Dedifferentiated amniotic fluid mesenchymal stem cell (primary cell): ENCODE data around the gene GNPTG.
"Not testable (repeated sequence)": the region's sequence is repeated elsewhere in the genome, so short reads cannot be mapped to it uniquely, and the experiment has no call there.

Experiments
- DNase-seq: peaks from one replicate; pipeline ENCODE4 v3.0.0-alpha.2; 2016; ENCODE audit errors: extremely low spot score

Gene GNPTG

DNA sequence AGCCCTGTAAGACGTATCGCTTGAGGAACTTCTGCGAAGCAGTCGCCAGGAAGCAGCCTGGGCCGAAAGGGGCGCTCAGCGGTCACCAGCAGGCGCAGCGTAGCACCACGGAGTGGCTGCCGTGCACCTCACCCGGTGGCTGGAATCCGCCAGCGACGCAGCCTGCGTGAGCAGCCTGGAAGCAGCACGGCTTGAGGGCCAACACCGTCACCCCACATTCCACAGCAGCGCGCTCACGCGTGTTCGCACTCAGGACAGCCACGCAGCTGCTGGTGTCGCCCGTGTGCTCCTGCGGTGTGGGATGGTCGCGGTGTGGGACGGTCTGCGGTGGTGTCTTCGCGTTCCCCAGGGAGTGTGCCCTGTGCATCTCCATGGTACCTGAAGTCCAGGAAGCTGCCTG is 32.7 kb upstream of the GNPTG start:
- DNase-seq, result no peak

GRCh38 chr16:1320097-1320496 is 31.6 kb upstream of the GNPTG start:
- DNase-seq, result no peak

- no peak for DNase-seq
Measured at GRCh38 chr16:1320658-1321240, 31.0 kb upstream of the GNPTG start.

DNA sequence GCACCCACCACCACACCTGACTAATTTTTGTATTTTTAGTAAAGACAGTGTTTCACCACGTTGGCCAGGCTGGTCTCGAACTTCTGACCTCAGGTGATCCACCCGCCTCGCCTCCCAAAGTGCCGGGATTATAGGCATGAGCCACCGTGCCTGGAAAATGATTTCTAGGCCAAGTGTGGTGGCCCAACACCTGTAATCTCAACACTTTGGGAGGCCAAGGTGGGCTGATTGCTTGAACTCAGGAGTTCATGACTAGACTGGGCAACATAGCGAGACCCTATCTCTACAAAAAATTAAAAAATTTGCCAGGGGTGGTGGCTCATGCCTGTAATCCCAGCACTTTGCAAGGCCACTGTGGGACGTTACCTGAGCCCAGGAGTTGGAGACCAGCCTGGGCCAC is 29.3 kb upstream of the GNPTG start:
- DNase-seq, result no peak

- DNase-seq, result no peak
Measured at GRCh38 chr16:1323296-1324239, 28.2 kb upstream of the GNPTG start.

DNA sequence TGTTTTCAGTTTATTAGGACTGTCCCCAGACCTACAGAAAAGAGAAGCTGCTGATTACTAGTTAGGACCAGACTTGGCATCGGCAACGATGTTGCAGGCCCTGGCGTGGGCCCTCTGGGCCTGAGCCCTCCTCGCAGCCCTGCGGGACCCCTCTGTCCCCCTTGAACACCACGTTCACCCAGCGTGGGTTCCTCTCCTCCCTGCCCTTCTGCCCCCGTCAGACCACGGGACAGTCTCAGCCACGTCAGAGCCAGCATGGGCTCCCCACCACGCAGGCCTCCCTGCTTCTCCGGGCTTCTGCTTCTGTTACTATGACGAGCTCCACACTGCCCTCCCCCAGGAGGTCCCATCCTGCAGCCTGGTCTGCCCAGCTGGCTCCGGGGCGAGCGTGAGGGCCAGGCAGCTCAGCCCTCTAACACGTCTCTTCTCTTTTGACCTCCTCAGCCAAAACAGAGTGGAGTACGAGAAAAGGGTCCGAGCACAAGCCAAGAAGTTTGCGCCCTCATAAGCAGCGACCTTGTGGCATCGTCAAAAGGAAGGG is 27.4 kb upstream of the GNPTG start:
- no peak for DNase-seq

DNA sequence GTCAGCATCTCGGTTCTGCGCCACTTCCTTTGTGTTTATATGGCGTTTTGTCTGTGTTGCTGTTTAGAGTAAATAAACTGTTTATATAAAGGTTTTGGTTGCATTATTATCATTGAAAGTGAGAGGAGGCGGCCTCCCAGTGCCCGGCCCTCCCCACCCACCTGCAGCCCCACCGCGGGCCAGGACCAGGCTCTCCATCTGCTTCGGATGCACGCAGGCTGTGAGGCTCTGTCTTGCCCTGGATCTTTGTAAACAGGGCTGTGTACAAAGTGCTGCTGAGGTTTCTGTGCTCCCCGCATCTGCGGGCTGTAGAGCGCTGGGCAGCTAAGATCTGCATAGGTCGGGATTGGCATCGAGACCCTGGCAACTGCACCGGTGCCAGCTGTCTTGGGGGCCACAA is 26.5 kb upstream of the GNPTG start:
- no peak for DNase-seq

DNA sequence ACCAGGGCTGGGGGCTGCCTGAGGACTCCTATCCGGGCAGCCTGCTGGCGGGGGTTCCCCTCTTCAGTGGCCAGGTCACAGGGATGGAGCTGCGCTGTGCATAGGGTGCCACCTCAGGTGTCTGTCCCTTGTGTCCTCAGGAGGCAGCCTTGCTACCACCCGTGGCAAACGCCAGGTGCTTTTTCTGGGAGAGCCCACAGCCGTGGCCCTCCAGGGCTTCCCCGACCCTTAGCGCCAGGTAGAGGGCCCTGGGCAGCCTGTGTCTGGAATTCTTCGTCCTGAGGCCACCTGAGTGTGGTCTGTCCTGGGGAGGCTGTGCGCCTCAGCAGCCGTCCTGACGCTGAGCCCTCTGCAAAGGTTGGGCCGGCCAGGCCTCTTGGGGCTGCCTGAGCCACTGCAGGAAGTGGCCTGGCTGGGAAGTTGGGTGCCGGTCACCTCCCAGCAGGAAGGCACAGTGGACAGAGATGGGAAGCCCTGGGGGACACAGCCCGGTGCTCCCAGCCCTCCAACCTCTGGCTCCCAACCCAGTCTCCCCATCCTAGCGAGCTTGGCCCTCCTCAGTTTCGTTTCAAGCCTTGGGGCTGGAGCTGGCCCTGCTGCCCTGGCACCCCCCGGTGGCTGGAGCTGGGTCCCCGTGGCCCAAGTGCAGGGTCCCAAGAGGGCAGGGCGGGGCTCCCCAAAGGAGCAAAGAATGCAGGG is 25.9 kb upstream of the GNPTG start:
- DNase-seq, result no peak

- DNase-seq, result no peak
Measured at GRCh38 chr16:1326391-1326790, 25.3 kb upstream of the GNPTG start.

- no peak for DNase-seq
Measured at GRCh38 chr16:1326946-1327618, 24.6 kb upstream of the GNPTG start.

- no peak for DNase-seq
Measured at GRCh38 chr16:1327619-1327947, 24.1 kb upstream of the GNPTG start.

GRCh38 chr16:1328136-1328535 is 23.6 kb upstream of the GNPTG start:
- not testable (repeated sequence) for DNase-seq

DNA sequence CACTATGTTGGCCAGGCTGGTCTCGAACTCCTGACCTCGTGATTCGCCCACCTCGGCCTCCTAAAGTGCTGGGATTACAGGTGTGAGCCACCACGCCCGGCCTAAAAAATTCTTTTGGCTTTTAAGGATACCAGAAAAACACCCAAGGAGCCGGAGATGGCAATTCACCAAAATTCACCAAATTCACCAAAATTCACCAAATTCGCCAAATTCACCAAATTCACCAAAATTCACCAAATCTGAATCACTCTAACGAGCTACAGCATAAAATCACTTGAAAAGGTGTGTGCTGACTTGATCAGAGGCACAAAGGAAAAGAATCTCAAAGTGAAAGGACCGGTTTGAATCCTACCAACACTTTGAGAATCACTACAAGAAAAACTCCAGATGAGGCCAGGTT is 22.8 kb upstream of the GNPTG start:
- not testable (repeated sequence) for DNase-seq

- DNase-seq, result no peak
Measured at GRCh38 chr16:1330260-1330914, 21.3 kb upstream of the GNPTG start.

DNA sequence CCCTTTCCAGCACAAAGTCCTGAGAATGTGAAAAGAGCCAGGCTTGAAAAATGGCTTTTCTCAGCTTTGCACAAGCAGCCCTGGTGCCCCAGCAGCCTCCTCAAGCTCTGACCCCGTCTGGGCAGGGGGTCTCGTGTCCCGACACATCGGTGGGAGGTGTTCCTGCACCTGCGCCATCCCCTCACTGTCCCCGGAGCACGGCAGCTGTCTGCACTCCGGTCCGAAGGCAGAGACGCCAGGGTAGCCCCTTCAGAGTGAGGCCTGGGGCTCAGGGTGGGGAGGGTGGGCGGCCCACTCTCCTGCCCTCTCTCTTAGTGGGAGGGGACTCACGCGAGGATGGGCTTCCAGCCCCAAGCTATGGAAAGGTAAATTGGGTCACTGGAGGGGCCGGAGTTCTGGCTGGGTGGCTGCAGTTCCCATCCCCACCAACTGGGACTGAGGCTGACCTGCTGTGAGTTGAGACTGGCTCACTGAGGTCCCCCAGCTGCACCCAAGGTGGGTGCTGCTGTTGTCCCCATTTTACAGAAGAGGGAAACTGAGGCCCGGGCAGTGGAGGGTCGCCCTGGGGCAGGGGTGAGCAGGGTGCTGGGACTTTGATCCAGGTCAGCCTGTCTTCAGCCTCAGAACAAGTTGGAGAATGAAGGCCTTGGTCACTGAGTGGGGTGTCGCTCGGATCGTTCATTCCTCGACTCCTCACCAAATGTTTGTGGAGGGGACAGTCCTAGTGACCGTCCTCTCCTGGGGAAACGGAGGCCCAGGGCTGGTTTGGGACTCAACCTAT is 20.6 kb upstream of the GNPTG start:
- DNase-seq, result no peak

GRCh38 chr16:1331712-1332617 is 19.8 kb upstream of the GNPTG start:
- no peak for DNase-seq

DNA sequence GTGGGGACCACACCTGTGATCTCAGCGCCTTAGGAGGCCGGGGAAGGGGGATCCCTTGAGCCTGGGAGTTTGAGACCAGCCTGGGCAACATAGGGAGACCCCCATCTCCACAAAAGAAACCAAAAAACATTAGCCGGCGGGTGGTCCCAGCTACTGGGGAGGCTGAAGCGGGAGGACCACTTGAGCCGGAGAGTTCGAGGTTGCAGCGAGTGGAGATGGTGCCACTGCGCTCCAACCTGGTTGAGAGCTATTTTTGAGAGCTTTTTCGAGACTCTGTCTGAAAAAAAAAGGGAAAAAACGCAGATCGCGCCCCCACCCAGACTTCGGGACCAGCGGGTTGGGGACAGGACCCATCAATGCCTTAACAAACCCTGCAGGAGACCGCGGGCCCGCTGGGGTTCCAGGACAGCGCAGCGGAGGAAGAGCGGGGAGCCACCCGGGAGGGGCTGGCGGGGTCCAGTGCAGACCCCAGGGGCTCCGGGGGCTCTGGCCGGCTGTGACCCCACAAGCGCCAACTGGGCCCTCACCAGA is 19.0 kb upstream of the GNPTG start:
- no peak for DNase-seq

GRCh38 chr16:1333149-1333812 is 18.4 kb upstream of the GNPTG start, which contains the start of gene BAIAP3:
TSS of gene BAIAP3 (plus strand) at chr16:1333645. CDS start at chr16:1338550, 4,905 bp downstream.
- no peak for DNase-seq
